GM12801 (cell line): ENCODE results near the gene CDKN2AIP.

Experiments
- CTCF ChIP-seq: IDR thresholded peaks from one replicate; pipeline ENCODE4 v1.5.1; 2011; ENCODE audit warnings: control low read depth; ENCODE audit not compliant: insufficient read length; ENCODE audit errors: extremely low read depth

Gene CDKN2AIP

DNA sequence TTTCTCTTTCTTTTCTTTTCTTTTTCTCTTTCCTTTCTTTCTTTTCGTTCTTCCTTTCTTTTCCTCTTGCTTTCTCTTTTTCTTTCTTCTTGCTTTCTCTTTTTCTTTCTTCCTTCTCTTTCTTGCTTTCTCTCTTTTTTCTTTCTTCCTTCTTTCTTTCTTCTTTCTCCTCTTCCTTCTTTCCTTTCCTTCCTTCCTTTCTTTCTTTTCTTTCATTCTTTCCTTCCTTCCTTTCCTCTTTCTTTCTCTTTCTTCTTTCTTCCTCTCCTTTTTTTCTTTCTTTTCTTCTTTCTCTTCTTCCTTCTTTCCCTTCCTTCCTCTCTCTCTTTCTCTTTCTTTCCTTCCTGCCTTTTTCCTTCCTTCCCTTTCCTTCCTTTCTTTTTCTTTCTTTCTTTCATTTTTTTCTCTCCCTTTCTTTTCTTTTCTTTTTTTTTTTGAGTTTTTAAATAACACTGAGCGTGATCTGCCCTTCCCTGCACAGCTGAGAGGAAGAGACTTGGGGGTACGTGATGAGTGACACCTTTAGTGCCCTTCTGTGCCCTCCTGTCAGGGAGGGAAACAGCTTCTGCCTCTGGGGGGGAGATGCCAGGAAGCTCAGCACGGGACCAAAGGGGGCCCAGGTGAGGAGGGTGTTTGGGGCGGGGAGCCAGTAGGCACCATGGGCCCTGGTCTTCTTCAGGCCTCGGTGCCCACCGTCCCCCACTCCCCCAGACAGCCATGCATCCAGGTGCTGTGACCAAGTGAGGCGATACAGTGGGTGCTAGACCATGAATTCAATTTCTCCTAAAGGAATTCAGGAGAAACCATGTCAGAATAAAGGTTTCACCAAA lies 36.6 kb upstream of the CDKN2AIP start:
- no peak for TF ChIP-seq CTCF

GRCh38 chr4:183408796-183409195 lies 35.6 kb upstream of the CDKN2AIP start:
- TF ChIP-seq CTCF: no peak

DNA sequence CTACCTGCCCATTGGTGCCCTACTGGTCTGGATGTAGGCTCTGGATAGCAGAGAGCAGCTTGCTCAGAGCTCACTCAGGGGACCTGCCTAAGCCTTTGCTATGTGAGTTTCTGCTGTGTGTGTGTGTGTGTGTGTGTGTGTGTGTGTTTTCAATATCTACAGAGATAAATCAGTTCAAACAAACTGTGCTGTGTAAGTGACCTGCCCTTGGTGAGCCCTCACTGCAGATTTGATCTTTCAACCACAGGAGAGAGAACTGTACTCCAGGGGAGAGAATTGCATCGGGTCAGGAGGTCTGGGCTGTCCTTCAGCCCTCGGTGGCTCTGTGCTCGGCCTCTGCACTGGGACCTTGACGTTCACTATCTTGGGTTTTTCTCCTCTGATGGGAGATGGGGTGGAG lies 35.0 kb upstream of the CDKN2AIP start:
- TF ChIP-seq CTCF: no peak

DNA sequence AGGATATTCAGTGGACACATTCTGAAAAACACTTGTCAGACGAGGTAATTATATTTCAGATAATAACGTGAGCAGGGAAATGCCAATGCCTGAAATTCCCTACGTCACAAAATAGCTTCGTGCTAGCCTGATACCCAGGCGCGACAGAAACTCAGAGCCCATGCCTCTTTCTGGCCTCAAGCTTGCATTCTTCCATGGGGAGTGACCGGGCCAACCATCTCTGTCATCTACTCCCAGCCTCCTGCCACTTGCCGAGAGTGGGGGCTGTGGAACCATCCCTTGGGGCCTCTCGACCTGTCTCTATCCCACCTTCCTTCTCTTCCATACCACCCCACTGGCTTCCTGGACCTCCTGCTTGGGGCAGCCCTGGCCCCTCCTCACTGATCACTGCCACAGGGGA lies 34.5 kb upstream of the CDKN2AIP start:
- TF ChIP-seq CTCF: no peak

DNA sequence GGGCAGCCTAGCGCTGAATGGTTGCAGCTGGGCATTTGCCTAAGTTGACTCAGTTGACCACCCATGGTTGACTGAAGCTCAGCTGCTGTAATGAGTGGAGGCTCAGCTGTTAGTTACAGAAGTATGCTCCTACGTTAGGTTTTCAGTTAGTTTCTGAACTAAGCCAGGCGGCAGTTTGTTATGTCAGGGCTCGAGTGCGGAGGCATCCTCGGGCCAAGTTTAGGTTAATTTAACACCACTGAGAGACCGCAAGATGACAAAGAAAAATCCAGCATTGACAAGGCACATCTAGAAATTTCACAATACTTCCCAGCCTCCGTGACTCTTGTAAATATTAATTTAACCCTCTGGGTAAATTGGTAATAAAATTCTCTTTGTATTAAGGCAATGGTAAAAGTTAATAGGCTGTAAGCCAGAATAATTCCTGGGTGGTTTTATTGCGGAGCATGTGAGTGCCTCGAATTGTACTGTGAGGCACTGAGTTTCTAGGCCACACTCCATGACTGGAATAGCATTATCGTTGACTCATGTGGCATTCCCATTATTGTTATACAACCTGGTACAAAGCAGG lies 33.1 kb upstream of the CDKN2AIP start:
- no peak for TF ChIP-seq CTCF

- no peak for TF ChIP-seq CTCF
Observed at GRCh38 chr4:183412821-183413220, 31.6 kb upstream of the CDKN2AIP start.

DNA sequence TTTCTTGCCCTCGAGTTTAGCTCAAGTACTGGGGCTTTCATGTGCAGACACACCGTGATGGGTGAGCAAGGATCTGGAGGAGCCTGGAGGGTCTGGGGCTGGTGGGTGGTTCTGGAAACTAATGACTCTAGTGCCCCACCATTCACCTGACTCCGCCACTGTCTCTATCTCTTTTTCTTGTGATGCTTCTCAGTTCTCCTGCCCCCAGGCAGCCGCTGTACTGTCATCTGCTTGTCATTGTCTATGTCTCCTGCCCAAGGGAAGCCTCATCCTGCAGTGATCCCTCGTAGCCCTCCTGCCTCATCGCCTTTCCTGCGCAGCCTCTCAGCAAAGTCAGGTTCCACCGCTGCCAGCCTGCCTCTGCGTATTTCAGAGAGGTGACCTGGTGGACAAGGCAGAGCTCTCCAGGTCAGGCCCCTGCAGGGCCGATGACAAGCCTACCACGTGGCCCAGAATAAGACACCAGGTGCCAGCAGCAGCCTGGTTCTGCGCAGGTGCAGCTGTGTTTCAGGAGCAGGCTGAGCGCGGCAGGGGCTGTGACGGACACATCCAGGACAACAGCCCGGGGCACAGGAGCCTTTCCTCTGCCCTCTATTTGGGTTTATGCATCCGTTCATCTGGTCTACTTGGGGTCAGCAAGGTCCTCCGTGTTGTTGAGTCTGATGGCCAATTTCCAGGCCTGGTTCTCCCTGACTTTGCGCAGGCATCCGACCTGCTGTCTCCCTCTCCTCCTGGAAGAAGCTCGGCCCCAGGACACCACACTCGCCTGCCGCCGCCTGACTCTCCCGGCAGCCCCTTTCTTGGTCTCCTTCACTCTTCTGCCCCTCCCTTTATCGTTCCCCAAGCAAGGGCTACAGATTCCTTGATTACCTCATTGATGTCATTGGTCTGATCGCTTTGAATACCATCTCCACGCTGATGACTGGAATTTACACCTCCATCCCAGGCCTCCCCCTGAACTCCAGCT lies 30.9 kb upstream of the CDKN2AIP start:
- TF ChIP-seq CTCF: no peak
